A549 (cell line): ENCODE results near the gene RCSD1. TPM values are rescaled to one million over a fixed set of nuclear protein-coding genes. Genes with fewer than 3 reads are reported as not detected.

Source experiments
- ATAC-seq, 2 experiments: fragments of 200-7000 bp in 1 of 2; fragments of >200 bp in 1 of 2; cut with Nextera tagmentation in 1 of 2; cut with Tn5 transposase in 1 of 2; 3 replicates each; pipeline versions ENCODE4 v1.8.0 to v1.9.1; 2018 to 2020; ENCODE audit warnings: mild to moderate bottlenecking in 1 of 2, moderate library complexity in 1 of 2
- CTCF ChIA-PET: fragments of 300-600 bp; sonication (Branson Sonifier 250); formaldehyde crosslinking; extraction: SDS; loops from one replicate; lab custom pipeline; 2021; ENCODE audit warnings: antibody characterized with exemption, inconsistent platforms; lab: Yijun Ruan, JAX
- POLR2A ChIA-PET: fragments of 350-600 bp; formaldehyde crosslinking; extraction: SDS; loops from one replicate; lab custom pipeline; 2021; ENCODE audit warnings: antibody characterized with exemption, inconsistent platforms; lab: Yijun Ruan, JAX
- DNase-seq, 2 experiments: peaks; one replicate each; pipeline versions ENCODE4 v3.0.0 to v3.0.0-alpha.2; 2011 to 2016; ENCODE audit warnings: low read depth in 1 of 2, low spot score in 1 of 2
- FAIRE-seq: peaks from 2 replicates; lab custom pipeline; 2011; peaks lifted over from hg19 to GRCh38; lab: Jason Lieb, UNC
- H3K27ac ChIP-seq, 2 experiments: fragments of >200 bp; sonication (Bioruptor Twin); formaldehyde crosslinking; 3 replicates each; pipeline ENCODE4 v1.5.1; 2016 to 2017
- H3K4me1 ChIP-seq: fragments of >200 bp; sonication (Bioruptor Twin); formaldehyde crosslinking; 3 replicates; pipeline ENCODE4 v1.6.1; 2016
- H3K4me2 ChIP-seq: fragments of >200 bp; sonication (Bioruptor Twin); formaldehyde crosslinking; 3 replicates; pipeline ENCODE4 v1.6.1; 2016
- H3K4me3 ChIP-seq: fragments of >200 bp; sonication (Bioruptor Twin); formaldehyde crosslinking; 3 replicates; pipeline ENCODE4 v1.5.1; 2016
- H3K9me3 ChIP-seq: fragments of >200 bp; sonication (Bioruptor Twin); formaldehyde crosslinking; 3 replicates; pipeline ENCODE4 v1.6.1; 2016
- BHLHE40 ChIP-seq: IDR thresholded peaks from 2 replicates; pipeline ENCODE4 v1.6.1; 2012; ENCODE audit warnings: low read depth, low read length, inconsistent platforms
- CBX2 ChIP-seq: fragments of 200-600 bp; sonication (generic); IDR thresholded peaks from 2 replicates; pipeline ENCODE4 v1.6.1; 2016; ENCODE audit warnings: low read depth, mild to moderate bottlenecking, borderline replicate concordance
- CBX8 ChIP-seq: fragments of 200-600 bp; sonication (generic); IDR thresholded peaks from 2 replicates; pipeline ENCODE4 v1.6.1; 2016
- CEBPB ChIP-seq, 2 experiments: fragments of >200 bp in 1 of 2; sonication (Bioruptor Twin) in 1 of 2; formaldehyde crosslinking in 1 of 2; IDR thresholded peaks; 2 replicates each; pipeline ENCODE4 v1.6.1; 2012 to 2016
- FOSB ChIP-seq: fragments of 250-450 bp; sonication (Bioruptor Pico); IDR thresholded peaks from 2 replicates; pipeline ENCODE4 v1.5.0; 2020; ENCODE audit warnings: mild to moderate bottlenecking, moderate library complexity
- FOSL2 ChIP-seq, 2 experiments: fragments of 450-650 bp in 1 of 2; fragments of >200 bp in 1 of 2; sonication (Bioruptor Twin) in 1 of 2; formaldehyde crosslinking; IDR thresholded peaks; 2 replicates each; pipeline versions ENCODE4 v1.5.0 to v1.6.1; 2016 to 2020; ENCODE audit warnings: mild to moderate bottlenecking in 1 of 2, moderate library complexity in 1 of 2
- GATA3 ChIP-seq: IDR thresholded peaks from 2 replicates; pipeline ENCODE4 v1.6.1; 2012; ENCODE audit warnings: borderline replicate concordance
- HDAC2 ChIP-seq: fragments of 200-600 bp; sonication (generic); IDR thresholded peaks from 2 replicates; pipeline ENCODE4 v1.6.1; 2016
- HEYL ChIP-seq: fragments of 250-450 bp; sonication (Bioruptor Pico); IDR thresholded peaks from 2 replicates; pipeline ENCODE4 v1.8.0; 2021; ENCODE audit warnings: mild to moderate bottlenecking, moderate library complexity
- MYC ChIP-seq: IDR thresholded peaks from 2 replicates; pipeline ENCODE4 v1.6.1; 2012; ENCODE audit warnings: mild to moderate bottlenecking, inconsistent platforms, low read length, improper control_type of control experiment, borderline replicate concordance
- POLR2A ChIP-seq: IDR thresholded peaks from 2 replicates; pipeline ENCODE4 v1.6.1; 2012; ENCODE audit warnings: mild to moderate bottlenecking, low read length
- RFX5 ChIP-seq: fragments of 450-650 bp; IDR thresholded peaks from 2 replicates; pipeline ENCODE4 v1.7.1; 2014; ENCODE audit warnings: antibody characterized with exemption, mild to moderate bottlenecking, moderate library complexity
- SMC3 ChIP-seq: fragments of >200 bp; sonication (Bioruptor Twin); formaldehyde crosslinking; IDR thresholded peaks from 3 replicates; pipeline ENCODE4 v1.6.1; 2018; ENCODE audit warnings: inconsistent platforms
- TP53 ChIP-seq: fragments of 250-450 bp; sonication (Bioruptor Pico); IDR thresholded peaks from 2 replicates; pipeline ENCODE4 v1.5.0; 2021; ENCODE audit warnings: mild to moderate bottlenecking, moderate library complexity
- ZC3H11A ChIP-seq: fragments of 450-650 bp; IDR thresholded peaks from 2 replicates; pipeline ENCODE4 v1.6.1; 2014; ENCODE audit warnings: antibody characterized with exemption, mild to moderate bottlenecking
- ZSCAN20 ChIP-seq: fragments of 250-450 bp; sonication (Bioruptor Pico); IDR thresholded peaks from 2 replicates; pipeline ENCODE4 v1.8.0; 2022; ENCODE audit warnings: mild to moderate bottlenecking, moderate library complexity
- WGBS: methylation state at CpG from one replicate; pipeline ENCODE4 v1.1.6; 2017; ENCODE audit errors: missing lambda C conversion rate; 5-methylcytosine and 5-hydroxymethylcytosine counted together
- polyA plus RNA-seq, 4 experiments: library from polyadenylated mRNA; depleted of rRNA in 3 of 4; stranded (reverse); fragments of >200 nt; fragmentation: RNase III in 1 of 4; extraction: RNeasy Plus Mini Kit Qiagen cat#74134 plus additional on column Dnase treatment in 1 of 4; gene quantifications; 2 replicates in 3 of 4; 3 replicates in 1 of 4; pipeline ENCODE4 v1.2.3, GENCODE V29; 2011 to 2017
- TF ChIP-seq, protein P1 (sequence below): IDR thresholded peaks from 2 replicates; pipeline ENCODE4 v1.6.1; 2012; ENCODE audit warnings: low read depth, borderline replicate concordance
- TF ChIP-seq, protein P2 (sequence below): IDR thresholded peaks from 2 replicates; pipeline ENCODE4 v1.6.1; 2012
- TF ChIP-seq, protein P3 (sequence below): fragments of >200 bp; sonication (Bioruptor Twin); formaldehyde crosslinking; IDR thresholded peaks from 2 replicates; pipeline ENCODE4 v1.6.1; 2016
- TF ChIP-seq, protein P4 (sequence below): IDR thresholded peaks from 2 replicates; pipeline ENCODE4 v1.6.1; 2012
- TF ChIP-seq, protein P5 (sequence below): fragments of 200-600 bp; sonication (generic); IDR thresholded peaks from 2 replicates; pipeline ENCODE4 v1.6.1; 2016; ENCODE audit warnings: antibody characterized with exemption, mild to moderate bottlenecking, moderate library complexity

RCSD1 gene
- polyA plus RNA-seq, 2 of the 4 experiments (the other 2 are of a cell fraction) = not detected

DNA sequence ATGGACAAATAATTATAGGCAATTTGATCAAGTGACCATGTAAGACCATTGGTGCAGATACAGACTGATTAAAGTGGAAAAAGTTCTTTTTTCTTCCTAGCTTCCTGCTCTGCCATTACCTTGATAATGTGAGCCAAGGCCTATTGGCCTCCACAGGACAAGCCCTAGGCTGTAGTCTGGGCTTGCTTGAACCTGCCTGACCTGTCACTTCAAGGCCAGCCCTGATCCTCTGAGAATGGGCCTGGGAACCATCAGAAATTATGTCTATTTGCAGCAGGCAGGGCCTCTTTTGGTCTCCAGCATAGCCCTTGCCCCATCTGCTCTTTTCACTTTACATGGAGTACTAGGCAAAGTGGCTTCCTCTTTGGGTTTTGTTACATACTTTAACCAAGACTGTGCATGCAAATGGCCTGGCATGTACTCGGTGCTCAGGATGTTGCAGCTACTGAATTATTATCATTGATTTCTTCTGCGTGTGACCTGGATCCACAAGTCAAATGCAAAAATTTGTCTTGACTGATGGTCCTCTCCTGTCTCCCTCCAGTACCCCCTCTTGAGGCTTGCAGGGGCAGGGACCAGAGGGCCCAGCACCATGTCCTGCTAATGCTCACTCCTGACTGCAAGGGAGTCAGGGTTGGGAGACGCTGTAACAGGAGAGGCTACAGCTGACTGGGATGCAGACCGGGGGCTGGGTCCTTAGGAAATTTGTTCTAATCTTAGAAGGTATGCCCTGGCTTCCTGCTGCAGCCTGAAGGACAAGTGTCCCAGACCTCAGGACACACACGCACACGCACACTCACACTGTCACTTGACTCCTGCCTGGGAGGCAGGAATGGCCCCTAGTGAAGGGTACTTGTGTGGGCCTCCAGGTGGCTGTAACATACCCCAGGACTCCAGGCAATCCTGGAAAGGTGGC, 39.4 kb downstream of the RCSD1 start:
- Histone ChIP-seq H3K4me1 (no peaks in the 10 kb centered on the region), H3K9me3 (no peaks in the 10 kb centered on the region), H3K4me2 (no peak overlapping the region), H3K4me3 (no peak overlapping the region), H3K27ac (no peak overlapping the region)
- ChIA-PET CTCF (interaction anchor here (0.6 to 1.8 kb wide), 6 partner anchors 17 to 263 kb away, joined by 3 to 5 read pairs (median 4); no protein-coding TSS in a partner anchor), POLR2A (no interaction called here)
- FAIRE-seq (no peak), ATAC-seq (no peak), DNase-seq (no peak)
- TF ChIP-seq HEYL (no peak), FOSL2 (IDR thresholded peaks at IDR 0.05) (no peak), FOSL2 (CRISPR knock-in tag; IDR thresholded peaks at IDR 0.05) (no peak), TP53 (CRISPR knock-in tag) (no peak), POLR2A (no peak), GATA3 (no peak), ZSCAN20 (CRISPR knock-in tag) (no peak), CBX2 (no peak), ZC3H11A (no peak), RFX5 (no peak)
- TF ChIP-seq, protein P1, sequence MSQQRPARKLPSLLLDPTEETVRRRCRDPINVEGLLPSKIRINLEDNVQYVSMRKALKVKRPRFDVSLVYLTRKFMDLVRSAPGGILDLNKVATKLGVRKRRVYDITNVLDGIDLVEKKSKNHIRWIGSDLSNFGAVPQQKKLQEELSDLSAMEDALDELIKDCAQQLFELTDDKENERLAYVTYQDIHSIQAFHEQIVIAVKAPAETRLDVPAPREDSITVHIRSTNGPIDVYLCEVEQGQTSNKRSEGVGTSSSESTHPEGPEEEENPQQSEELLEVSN = no peak
- WGBS = 76% methylated on average over 5 of the region's 6 CpGs

DNA sequence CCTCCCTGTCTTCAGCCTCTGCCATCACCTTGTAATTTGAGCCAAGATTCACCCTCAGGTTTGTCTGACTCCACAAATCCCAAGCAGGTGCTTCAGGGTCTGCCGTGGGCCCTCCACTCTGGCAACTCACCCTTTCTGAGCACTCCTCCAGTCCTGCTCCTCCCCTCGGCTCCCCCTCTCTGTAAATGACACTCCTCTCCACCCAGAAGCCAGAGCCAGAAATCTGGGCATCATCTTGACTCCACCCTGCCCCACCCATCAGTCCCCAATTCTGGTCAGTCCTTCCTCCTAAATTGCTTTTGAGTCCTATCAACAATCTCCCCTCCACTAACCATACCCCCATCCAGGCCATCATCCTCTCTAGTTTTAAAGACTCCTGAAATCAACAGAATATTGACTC, 40.5 kb downstream of the RCSD1 start:
- Histone ChIP-seq H3K27ac (no peak overlapping the region), H3K9me3 (no peaks in the 10 kb centered on the region), H3K4me2 (no peak overlapping the region), H3K4me1 (no peaks in the 10 kb centered on the region), H3K4me3 (no peak overlapping the region)
- CTCF ChIA-PET = interaction anchor here (1.0 to 2.4 kb wide), 2 partner anchors 20 to 70 kb away, joined by 3 to 6 read pairs; no protein-coding TSS in a partner anchor
- POLR2A ChIA-PET = no interaction called here
- 34% methylated on average over 2 of the region's 2 CpGs for WGBS
- DNase-seq (no peak), FAIRE-seq (no peak), ATAC-seq (no peak)
- TF ChIP-seq HDAC2 (no peak), CEBPB (IDR thresholded peaks at IDR 0.05) (no peak), MYC (no peak), CBX8 (no peak), FOSB (CRISPR knock-in tag) (no peak), BHLHE40 (no peak), SMC3 (no peak)
- TF ChIP-seq, protein P2, sequence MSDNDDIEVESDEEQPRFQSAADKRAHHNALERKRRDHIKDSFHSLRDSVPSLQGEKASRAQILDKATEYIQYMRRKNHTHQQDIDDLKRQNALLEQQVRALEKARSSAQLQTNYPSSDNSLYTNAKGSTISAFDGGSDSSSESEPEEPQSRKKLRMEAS = no peak
- TF ChIP-seq, protein P3, sequence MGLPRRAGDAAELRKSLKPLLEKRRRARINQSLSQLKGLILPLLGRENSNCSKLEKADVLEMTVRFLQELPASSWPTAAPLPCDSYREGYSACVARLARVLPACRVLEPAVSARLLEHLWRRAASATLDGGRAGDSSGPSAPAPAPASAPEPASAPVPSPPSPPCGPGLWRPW = no peak
- TF ChIP-seq, protein P4, sequence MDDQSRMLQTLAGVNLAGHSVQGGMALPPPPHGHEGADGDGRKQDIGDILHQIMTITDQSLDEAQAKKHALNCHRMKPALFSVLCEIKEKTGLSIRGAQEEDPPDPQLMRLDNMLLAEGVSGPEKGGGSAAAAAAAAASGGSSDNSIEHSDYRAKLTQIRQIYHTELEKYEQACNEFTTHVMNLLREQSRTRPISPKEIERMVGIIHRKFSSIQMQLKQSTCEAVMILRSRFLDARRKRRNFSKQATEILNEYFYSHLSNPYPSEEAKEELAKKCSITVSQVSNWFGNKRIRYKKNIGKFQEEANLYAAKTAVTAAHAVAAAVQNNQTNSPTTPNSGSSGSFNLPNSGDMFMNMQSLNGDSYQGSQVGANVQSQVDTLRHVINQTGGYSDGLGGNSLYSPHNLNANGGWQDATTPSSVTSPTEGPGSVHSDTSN = no peak
- TF ChIP-seq, protein P5, sequence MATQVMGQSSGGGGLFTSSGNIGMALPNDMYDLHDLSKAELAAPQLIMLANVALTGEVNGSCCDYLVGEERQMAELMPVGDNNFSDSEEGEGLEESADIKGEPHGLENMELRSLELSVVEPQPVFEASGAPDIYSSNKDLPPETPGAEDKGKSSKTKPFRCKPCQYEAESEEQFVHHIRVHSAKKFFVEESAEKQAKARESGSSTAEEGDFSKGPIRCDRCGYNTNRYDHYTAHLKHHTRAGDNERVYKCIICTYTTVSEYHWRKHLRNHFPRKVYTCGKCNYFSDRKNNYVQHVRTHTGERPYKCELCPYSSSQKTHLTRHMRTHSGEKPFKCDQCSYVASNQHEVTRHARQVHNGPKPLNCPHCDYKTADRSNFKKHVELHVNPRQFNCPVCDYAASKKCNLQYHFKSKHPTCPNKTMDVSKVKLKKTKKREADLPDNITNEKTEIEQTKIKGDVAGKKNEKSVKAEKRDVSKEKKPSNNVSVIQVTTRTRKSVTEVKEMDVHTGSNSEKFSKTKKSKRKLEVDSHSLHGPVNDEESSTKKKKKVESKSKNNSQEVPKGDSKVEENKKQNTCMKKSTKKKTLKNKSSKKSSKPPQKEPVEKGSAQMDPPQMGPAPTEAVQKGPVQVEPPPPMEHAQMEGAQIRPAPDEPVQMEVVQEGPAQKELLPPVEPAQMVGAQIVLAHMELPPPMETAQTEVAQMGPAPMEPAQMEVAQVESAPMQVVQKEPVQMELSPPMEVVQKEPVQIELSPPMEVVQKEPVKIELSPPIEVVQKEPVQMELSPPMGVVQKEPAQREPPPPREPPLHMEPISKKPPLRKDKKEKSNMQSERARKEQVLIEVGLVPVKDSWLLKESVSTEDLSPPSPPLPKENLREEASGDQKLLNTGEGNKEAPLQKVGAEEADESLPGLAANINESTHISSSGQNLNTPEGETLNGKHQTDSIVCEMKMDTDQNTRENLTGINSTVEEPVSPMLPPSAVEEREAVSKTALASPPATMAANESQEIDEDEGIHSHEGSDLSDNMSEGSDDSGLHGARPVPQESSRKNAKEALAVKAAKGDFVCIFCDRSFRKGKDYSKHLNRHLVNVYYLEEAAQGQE = no peak
- TF ChIP-seq, all 56 proteins: peak for 0
